HepG2 (cell line): Measurements from ENCODE around the gene POGLUT3. TPM values are rescaled to one million over a fixed set of nuclear protein-coding genes. Genes with fewer than 3 reads are reported as not detected.

Experiments used
- AHR ChIP-seq: IDR thresholded peaks from 2 replicates; pipeline ENCODE4 v1.6.1; 2018; ENCODE audit warnings: missing genetic modification reagents, missing compliant biosample characterization
- HES4 ChIP-seq: sonication (generic); formaldehyde crosslinking; IDR thresholded peaks from 2 replicates; pipeline ENCODE4 v1.9.0; 2021; ENCODE audit warnings: mild to moderate bottlenecking, missing genetic modification reagents, borderline replicate concordance
- MED13 ChIP-seq: sonication (generic); formaldehyde crosslinking; IDR thresholded peaks from 2 replicates; pipeline ENCODE4 v1.5.0; 2020; ENCODE audit warnings: missing genetic modification reagents
- MXD4 ChIP-seq: IDR thresholded peaks from 2 replicates; pipeline ENCODE4 v1.6.1; 2016; ENCODE audit warnings: mild to moderate bottlenecking, missing biosample characterization, missing genetic modification reagents
- ZFP1 ChIP-seq: IDR thresholded peaks from 2 replicates; pipeline ENCODE4 v1.6.1; 2016
- ZNF264 ChIP-seq: sonication (generic); formaldehyde crosslinking; IDR thresholded peaks from 2 replicates; pipeline ENCODE4 v1.4.0; 2020; ENCODE audit warnings: missing genetic modification reagents
- ZNF615 ChIP-seq: sonication (generic); formaldehyde crosslinking; IDR thresholded peaks from 2 replicates; pipeline ENCODE4 v1.5.0; 2020; ENCODE audit warnings: mild to moderate bottlenecking, missing genetic modification reagents, borderline replicate concordance
- ZNF737 ChIP-seq: sonication (generic); formaldehyde crosslinking; IDR thresholded peaks from 2 replicates; pipeline ENCODE4 v1.5.0; 2020; ENCODE audit warnings: missing genetic modification reagents, mild to moderate bottlenecking, borderline replicate concordance
- ZNF772 ChIP-seq: sonication (generic); formaldehyde crosslinking; IDR thresholded peaks from 2 replicates; pipeline ENCODE4 v1.5.0; 2020; ENCODE audit warnings: mild to moderate bottlenecking, missing genetic modification reagents
- polyA plus RNA-seq, 8 experiments: library from polyadenylated mRNA; depleted of rRNA in 3 of 8; stranded (reverse) in 7 of 8; unstranded in 1 of 8; fragments of >200 nt; fragmentation: Illumina TruSeq in 4 of 8; extraction: Trizol in 4 of 8; gene quantifications; 2 replicates each; pipeline versions ENCODE4 v1.2.1 to v1.2.3, GENCODE V29; 2011 to 2016; ENCODE audit warnings: low read depth in 4 of 8, missing spikeins in 1 of 8, mixed read lengths in 1 of 8; ENCODE audit not compliant: insufficient read depth in 1 of 8
- total RNA-seq, 5 experiments: library from RNA; depleted of rRNA; stranded (reverse); fragments of >200 nt; fragmentation: Illumina TruSeq; extraction: Trizol; gene quantifications; 2 replicates each; pipeline ENCODE4 v1.2.3, GENCODE V29; 2016; ENCODE audit warnings: low read depth in 1 of 5
- TF ChIP-seq, protein P1 (sequence below), 2 experiments: fragments of 450-650 bp in 1 of 2; sonication (generic) in 1 of 2; formaldehyde crosslinking in 1 of 2; IDR thresholded peaks; 2 replicates each; pipeline versions ENCODE4 v1.6.1 to v1.8.0; 2016 to 2022; ENCODE audit warnings: antibody characterized with exemption in 1 of 2, mild to moderate bottlenecking in 1 of 2, missing genetic modification reagents in 1 of 2
- TF ChIP-seq, protein P2 (sequence below): IDR thresholded peaks from 2 replicates; pipeline ENCODE4 v1.6.1; 2012; ENCODE audit warnings: inconsistent platforms
- TF ChIP-seq, protein P3 (sequence below): IDR thresholded peaks from 2 replicates; pipeline ENCODE4 v1.6.1; 2018; ENCODE audit warnings: missing genetic modification reagents, mild to moderate bottlenecking, missing compliant biosample characterization
- TF ChIP-seq, protein P4 (sequence below): sonication (generic); formaldehyde crosslinking; IDR thresholded peaks from 2 replicates; pipeline ENCODE4 v1.8.0; 2022; ENCODE audit warnings: mild to moderate bottlenecking, missing genetic modification reagents
- TF ChIP-seq, protein P5 (sequence below): sonication (generic); formaldehyde crosslinking; IDR thresholded peaks from 2 replicates; pipeline ENCODE4 v1.5.0; 2020; ENCODE audit warnings: mild to moderate bottlenecking, missing genetic modification reagents

The POGLUT3 gene
- total and polyA plus RNA-seq, 2 of the 13 experiments (the other 11 are each of a cell fraction or from before 2014, with no cell fraction given) = 14.3 to 22.0 TPM

DNA sequence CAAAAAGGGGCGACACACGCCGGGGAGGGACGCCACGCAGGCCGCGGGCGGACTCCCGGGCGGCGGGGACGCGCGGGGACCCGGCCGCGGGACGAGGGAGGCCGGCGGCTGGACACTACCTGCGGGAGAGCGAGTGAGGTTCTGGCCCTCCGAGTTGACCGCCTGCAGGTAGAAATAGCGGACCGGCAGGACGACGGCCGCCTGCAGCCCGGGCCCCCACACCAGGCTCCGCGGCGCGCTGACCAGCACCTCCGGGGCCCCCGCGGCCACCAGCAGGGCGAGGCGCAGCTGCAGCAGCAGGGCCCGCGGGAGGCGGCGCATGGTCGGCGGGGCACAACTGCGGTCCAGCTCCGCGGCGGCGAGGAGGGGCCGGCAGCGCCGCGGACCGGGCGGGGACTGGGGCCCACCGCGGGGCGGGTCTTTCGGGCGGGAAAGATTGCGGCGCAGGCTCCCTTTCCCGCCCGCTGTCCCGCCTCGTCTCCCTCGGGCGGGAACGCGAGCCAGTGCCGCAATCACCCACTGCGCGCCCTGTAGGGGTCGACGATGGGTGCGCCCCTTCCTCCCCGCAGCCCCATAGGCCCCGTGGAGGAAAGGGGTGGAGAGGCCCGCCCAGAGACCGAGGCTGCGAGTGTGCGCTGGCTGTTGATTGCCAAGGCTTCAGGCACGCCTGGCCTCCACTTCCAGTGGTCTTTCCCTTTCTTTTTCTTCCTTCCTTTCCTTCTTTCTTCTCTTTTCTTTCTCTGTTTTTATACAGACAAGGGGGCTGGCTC is at the start of gene POGLUT3 (continued):
- TF ChIP-seq, protein P1, sequence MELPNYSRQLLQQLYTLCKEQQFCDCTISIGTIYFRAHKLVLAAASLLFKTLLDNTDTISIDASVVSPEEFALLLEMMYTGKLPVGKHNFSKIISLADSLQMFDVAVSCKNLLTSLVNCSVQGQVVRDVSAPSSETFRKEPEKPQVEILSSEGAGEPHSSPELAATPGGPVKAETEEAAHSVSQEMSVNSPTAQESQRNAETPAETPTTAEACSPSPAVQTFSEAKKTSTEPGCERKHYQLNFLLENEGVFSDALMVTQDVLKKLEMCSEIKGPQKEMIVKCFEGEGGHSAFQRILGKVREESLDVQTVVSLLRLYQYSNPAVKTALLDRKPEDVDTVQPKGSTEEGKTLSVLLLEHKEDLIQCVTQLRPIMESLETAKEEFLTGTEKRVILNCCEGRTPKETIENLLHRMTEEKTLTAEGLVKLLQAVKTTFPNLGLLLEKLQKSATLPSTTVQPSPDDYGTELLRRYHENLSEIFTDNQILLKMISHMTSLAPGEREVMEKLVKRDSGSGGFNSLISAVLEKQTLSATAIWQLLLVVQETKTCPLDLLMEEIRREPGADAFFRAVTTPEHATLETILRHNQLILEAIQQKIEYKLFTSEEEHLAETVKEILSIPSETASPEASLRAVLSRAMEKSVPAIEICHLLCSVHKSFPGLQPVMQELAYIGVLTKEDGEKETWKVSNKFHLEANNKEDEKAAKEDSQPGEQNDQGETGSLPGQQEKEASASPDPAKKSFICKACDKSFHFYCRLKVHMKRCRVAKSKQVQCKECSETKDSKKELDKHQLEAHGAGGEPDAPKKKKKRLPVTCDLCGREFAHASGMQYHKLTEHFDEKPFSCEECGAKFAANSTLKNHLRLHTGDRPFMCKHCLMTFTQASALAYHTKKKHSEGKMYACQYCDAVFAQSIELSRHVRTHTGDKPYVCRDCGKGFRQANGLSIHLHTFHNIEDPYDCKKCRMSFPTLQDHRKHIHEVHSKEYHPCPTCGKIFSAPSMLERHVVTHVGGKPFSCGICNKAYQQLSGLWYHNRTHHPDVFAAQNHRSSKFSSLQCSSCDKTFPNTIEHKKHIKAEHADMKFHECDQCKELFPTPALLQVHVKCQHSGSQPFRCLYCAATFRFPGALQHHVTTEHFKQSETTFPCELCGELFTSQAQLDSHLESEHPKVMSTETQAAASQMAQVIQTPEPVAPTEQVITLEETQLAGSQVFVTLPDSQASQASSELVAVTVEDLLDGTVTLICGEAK (IDR thresholded peaks at IDR 0.05) = no peak
- TF ChIP-seq, protein P1 (CRISPR knock-in tag; IDR thresholded peaks at IDR 0.05) = peak; percentile 48
- no peak for TF ChIP-seq ZNF772
- no peak for TF ChIP-seq ZNF615 (CRISPR knock-in tag)
- TF ChIP-seq ZNF737 (CRISPR knock-in tag) = no peak
- TF ChIP-seq ZNF264 = no peak
- TF ChIP-seq ZFP1 (CRISPR knock-in tag) = no peak
- TF ChIP-seq HES4 = peak; percentile 90
- TF ChIP-seq, protein P2, sequence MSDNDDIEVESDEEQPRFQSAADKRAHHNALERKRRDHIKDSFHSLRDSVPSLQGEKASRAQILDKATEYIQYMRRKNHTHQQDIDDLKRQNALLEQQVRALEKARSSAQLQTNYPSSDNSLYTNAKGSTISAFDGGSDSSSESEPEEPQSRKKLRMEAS = peak; percentile 91
- TF ChIP-seq, protein P3, sequence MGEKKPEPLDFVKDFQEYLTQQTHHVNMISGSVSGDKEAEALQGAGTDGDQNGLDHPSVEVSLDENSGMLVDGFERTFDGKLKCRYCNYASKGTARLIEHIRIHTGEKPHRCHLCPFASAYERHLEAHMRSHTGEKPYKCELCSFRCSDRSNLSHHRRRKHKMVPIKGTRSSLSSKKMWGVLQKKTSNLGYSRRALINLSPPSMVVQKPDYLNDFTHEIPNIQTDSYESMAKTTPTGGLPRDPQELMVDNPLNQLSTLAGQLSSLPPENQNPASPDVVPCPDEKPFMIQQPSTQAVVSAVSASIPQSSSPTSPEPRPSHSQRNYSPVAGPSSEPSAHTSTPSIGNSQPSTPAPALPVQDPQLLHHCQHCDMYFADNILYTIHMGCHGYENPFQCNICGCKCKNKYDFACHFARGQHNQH (CRISPR knock-in tag) = no peak
- TF ChIP-seq AHR (CRISPR knock-in tag) = 0 out of 2 replicates have a peak, but pooled peaks have one; percentile 23
- no peak; the same call in 1 of the 2 replicates for TF ChIP-seq MXD4 (CRISPR knock-in tag)
- TF ChIP-seq, protein P4, sequence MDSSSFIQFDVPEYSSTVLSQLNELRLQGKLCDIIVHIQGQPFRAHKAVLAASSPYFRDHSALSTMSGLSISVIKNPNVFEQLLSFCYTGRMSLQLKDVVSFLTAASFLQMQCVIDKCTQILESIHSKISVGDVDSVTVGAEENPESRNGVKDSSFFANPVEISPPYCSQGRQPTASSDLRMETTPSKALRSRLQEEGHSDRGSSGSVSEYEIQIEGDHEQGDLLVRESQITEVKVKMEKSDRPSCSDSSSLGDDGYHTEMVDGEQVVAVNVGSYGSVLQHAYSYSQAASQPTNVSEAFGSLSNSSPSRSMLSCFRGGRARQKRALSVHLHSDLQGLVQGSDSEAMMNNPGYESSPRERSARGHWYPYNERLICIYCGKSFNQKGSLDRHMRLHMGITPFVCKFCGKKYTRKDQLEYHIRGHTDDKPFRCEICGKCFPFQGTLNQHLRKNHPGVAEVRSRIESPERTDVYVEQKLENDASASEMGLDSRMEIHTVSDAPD (CRISPR knock-in tag) = 0 out of 2 replicates have a peak, but pooled peaks have one; percentile 35
- TF ChIP-seq, protein P5, sequence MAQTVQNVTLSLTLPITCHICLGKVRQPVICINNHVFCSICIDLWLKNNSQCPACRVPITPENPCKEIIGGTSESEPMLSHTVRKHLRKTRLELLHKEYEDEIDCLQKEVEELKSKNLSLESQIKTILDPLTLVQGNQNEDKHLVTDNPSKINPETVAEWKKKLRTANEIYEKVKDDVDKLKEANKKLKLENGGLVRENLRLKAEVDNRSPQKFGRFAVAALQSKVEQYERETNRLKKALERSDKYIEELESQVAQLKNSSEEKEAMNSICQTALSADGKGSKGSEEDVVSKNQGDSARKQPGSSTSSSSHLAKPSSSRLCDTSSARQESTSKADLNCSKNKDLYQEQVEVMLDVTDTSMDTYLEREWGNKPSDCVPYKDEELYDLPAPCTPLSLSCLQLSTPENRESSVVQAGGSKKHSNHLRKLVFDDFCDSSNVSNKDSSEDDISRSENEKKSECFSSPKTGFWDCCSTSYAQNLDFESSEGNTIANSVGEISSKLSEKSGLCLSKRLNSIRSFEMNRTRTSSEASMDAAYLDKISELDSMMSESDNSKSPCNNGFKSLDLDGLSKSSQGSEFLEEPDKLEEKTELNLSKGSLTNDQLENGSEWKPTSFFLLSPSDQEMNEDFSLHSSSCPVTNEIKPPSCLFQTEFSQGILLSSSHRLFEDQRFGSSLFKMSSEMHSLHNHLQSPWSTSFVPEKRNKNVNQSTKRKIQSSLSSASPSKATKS (CRISPR knock-in tag) = no peak
- peak; percentile 66; the same call in 1 of the 2 replicates for TF ChIP-seq MED13
